ENCODE data around the gene USP7. TPM values are rescaled to one million over a fixed set of nuclear protein-coding genes. Genes with fewer than 3 reads are reported as not detected.
"Not testable (repeated sequence)": the region's sequence is repeated elsewhere in the genome, so short reads cannot be mapped to it uniquely, and the experiment has no call there.

The USP7 gene
- total and polyA plus RNA-seq, 2 donors from 2014 or later, result 26.7 to 92.0 TPM

GRCh38 chr16:8976189-8976588, 12.5 kb upstream of the USP7 start:
- H3K36me3 ChIP-seq (ENCODE audit: control insufficient read depth in 2 of 3, insufficient read depth in 3 of 3, low read length in 3 of 3); intact Hi-C loops (cut with DNase I); H3K27me3 ChIP-seq (ENCODE audit: control insufficient read depth, insufficient read depth, low read length); H3K9me3 ChIP-seq (ENCODE audit: control insufficient read depth in 2 of 3, insufficient read depth in 1 of 3, low read length in 3 of 3); H3K27ac ChIP-seq (ENCODE audit: low read depth in 2 of 2, low read length in 2 of 2); DNase-seq; FAIRE-seq; H3K4me1 ChIP-seq (ENCODE audit: control insufficient read depth in 2 of 3, insufficient read depth in 2 of 3, low read depth in 1 of 3, low read length in 3 of 3); H3K9ac ChIP-seq (ENCODE audit: low read length in 3 of 3); H3K4me3 ChIP-seq (ENCODE audit: low read length in 3 of 3): not testable (repeated sequence)

DNA sequence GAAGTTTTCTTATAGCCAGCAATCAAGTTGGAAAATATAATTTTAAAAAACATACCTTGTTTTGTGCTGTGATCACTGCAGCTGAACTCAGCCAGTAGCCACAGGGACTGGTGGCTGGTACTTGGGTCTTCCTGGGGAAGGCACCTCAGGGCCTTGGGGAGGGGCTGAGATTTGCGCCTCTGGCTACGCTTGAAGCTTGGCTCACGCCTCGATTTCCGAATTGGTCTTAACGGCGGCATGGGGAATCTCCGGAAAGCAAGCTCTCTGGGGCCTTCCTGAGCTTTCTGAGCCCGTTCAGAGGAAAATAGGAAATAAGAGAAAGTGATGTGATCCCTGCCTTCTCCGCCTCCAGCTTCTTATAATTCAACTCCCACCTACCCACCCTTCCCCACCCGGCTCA, 11.3 kb upstream of the USP7 start:
- TF ChIP-seq, protein P1, sequence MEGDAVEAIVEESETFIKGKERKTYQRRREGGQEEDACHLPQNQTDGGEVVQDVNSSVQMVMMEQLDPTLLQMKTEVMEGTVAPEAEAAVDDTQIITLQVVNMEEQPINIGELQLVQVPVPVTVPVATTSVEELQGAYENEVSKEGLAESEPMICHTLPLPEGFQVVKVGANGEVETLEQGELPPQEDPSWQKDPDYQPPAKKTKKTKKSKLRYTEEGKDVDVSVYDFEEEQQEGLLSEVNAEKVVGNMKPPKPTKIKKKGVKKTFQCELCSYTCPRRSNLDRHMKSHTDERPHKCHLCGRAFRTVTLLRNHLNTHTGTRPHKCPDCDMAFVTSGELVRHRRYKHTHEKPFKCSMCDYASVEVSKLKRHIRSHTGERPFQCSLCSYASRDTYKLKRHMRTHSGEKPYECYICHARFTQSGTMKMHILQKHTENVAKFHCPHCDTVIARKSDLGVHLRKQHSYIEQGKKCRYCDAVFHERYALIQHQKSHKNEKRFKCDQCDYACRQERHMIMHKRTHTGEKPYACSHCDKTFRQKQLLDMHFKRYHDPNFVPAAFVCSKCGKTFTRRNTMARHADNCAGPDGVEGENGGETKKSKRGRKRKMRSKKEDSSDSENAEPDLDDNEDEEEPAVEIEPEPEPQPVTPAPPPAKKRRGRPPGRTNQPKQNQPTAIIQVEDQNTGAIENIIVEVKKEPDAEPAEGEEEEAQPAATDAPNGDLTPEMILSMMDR (IDR thresholded peaks at IDR 0.05; ENCODE audit: borderline replicate concordance, extremely low read depth, insufficient read depth), result no peak
- intact Hi-C loops (cut with DNase I), result no loop called here

DNA sequence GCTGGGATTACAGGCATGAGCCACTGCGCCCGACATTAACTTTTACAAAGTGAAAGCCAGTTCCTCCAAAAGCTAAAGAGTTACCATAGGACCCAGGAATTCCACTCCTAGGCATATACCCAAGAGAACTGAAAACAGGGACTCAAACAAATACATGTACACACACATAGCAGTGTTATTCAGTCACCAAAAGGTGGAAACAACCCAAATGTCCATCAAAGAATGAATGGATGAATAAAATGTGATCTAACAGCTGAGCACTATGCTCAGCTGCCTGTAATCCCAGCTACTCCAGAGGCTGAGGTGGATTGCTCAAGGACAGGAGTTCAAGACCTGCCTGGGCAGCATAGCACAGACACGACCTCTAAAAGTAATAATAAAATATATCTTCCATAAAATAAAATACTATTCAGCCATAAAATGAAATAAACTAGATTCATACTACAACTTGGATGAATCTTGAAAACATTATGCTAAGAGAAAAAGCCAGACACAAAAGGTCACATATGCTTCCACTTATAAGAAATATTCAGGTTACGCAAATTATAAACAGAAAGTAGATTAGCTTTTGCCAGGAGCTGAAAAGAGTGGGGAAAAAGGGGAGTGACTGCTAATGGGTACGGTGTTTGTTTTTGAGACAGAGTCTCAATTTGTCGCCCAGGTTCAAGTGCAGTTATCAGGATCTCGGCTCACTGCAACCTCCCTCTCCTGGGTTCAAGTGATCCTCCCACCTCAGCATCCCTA, 9.3 kb upstream of the USP7 start:
- H3K4me3 ChIP-seq (ENCODE audit: low read length in 3 of 3), result no peak overlapping the region
- intact Hi-C loops (cut with DNase I), result no loop called here
- no peak for FAIRE-seq
- no peak for DNase-seq
- no peak overlapping the region for H3K27ac ChIP-seq (ENCODE audit: low read depth in 2 of 2, low read length in 2 of 2)
- no peaks in the 10 kb centered on the region for H3K27me3 ChIP-seq (ENCODE audit: control insufficient read depth, insufficient read depth, low read length)
- H3K9me3 ChIP-seq (ENCODE audit: control insufficient read depth in 2 of 3, insufficient read depth in 1 of 3, low read length in 3 of 3), result no peaks in the 10 kb centered on the region
- TF ChIP-seq, protein P1 (IDR thresholded peaks at IDR 0.05; ENCODE audit: borderline replicate concordance, extremely low read depth, insufficient read depth), result no peak
- no peak overlapping the region for H3K9ac ChIP-seq (ENCODE audit: low read length in 3 of 3)
- H3K36me3 ChIP-seq (ENCODE audit: control insufficient read depth in 2 of 3, insufficient read depth in 3 of 3, low read length in 3 of 3), result no peaks in the 10 kb centered on the region
- no peaks in the 10 kb centered on the region for H3K4me1 ChIP-seq (ENCODE audit: control insufficient read depth in 2 of 3, insufficient read depth in 2 of 3, low read depth in 1 of 3, low read length in 3 of 3)

More for the DNA sequence above, 11.3 kb upstream of the USP7 start:
- H3K27ac ChIP-seq (ENCODE audit: low read depth in 2 of 2, low read length in 2 of 2), result no peak overlapping the region
- FAIRE-seq (no peak), DNase-seq (no peak)
- no peaks in the 10 kb centered on the region for H3K36me3 ChIP-seq (ENCODE audit: control insufficient read depth in 2 of 3, insufficient read depth in 3 of 3, low read length in 3 of 3)
- H3K27me3 ChIP-seq (ENCODE audit: control insufficient read depth, insufficient read depth, low read length), result no peaks in the 10 kb centered on the region
- no peaks in the 10 kb centered on the region for H3K9me3 ChIP-seq (ENCODE audit: control insufficient read depth in 2 of 3, insufficient read depth in 1 of 3, low read length in 3 of 3)
- H3K4me3 ChIP-seq (ENCODE audit: low read length in 3 of 3), result no peak overlapping the region
- H3K9ac ChIP-seq (ENCODE audit: low read length in 3 of 3), result no peak overlapping the region
- H3K4me1 ChIP-seq (ENCODE audit: control insufficient read depth in 2 of 3, insufficient read depth in 2 of 3, low read depth in 1 of 3, low read length in 3 of 3), result no peaks in the 10 kb centered on the region

DNA sequence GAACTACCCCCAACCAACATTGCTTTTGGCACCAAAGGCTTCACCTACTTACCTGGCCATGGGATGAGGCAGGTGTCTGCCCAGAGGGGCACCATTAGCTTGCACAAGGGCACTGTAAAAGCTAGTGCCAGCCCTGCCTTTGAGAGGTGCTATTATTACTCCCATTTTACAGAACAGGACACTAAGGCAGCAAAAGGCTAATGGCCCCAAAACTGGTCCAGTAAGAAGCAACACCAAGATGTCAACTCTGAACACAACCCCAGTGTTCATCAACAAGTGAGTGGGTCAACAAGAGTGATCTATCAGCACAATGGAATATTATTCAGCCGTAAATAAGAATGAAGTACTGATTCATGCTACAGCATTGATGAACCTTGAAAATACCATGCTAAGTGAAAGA, 7.7 kb upstream of the USP7 start:
- intact Hi-C loops (cut with DNase I), result no loop called here
- H3K36me3 ChIP-seq (ENCODE audit: control insufficient read depth in 2 of 3, insufficient read depth in 3 of 3, low read length in 3 of 3), result no peaks in the 10 kb centered on the region
- H3K9ac ChIP-seq (ENCODE audit: low read length in 3 of 3), result no peak overlapping the region
- H3K27me3 ChIP-seq (ENCODE audit: control insufficient read depth, insufficient read depth, low read length), result no peaks in the 10 kb centered on the region
- H3K4me3 ChIP-seq (ENCODE audit: low read length in 3 of 3), result no peak overlapping the region
- H3K27ac ChIP-seq (ENCODE audit: low read depth in 2 of 2, low read length in 2 of 2), result no peak overlapping the region
- no peak for FAIRE-seq
- TF ChIP-seq, protein P1 (IDR thresholded peaks at IDR 0.05; ENCODE audit: borderline replicate concordance, extremely low read depth, insufficient read depth), result no peak
- no peaks in the 10 kb centered on the region for H3K4me1 ChIP-seq (ENCODE audit: control insufficient read depth in 2 of 3, insufficient read depth in 2 of 3, low read depth in 1 of 3, low read length in 3 of 3)
- H3K9me3 ChIP-seq (ENCODE audit: control insufficient read depth in 2 of 3, insufficient read depth in 1 of 3, low read length in 3 of 3), result no peaks in the 10 kb centered on the region
- no peak for DNase-seq

DNA sequence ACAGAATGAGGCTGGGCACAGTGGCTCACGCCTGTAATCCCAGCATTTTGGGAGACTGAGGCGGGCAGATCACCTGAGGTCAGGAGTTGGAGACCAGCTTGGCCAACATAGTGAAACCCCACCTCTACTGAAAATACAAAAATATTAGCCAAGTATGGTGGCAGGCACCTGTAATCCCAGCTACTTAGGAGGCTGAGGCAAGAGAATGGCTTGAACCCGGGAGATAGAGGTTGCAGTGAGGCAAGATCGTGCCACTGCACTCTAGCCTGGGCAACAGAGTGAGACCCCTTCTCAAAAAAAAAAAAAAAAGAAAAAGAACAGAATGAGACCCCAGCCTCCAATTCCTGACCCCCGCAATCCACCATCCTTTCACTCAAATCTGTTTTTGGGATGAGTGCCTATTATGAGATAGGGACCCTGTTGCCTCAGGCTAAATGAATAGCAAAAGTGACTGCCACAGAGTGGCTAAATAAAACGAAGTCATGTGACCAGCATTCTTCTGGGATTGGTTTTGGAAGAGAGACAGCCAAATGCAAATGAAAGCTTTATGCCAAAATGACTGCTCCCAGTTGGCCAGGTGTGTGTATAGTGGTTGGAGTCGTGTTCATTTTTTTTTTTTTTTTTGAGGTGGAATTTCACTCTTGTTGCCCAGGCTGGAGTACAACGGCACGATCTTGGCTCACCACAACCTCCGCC, 5.6 kb upstream of the USP7 start:
- H3K27ac ChIP-seq (ENCODE audit: low read depth in 2 of 2, low read length in 2 of 2); H3K36me3 ChIP-seq (ENCODE audit: control insufficient read depth in 2 of 3, insufficient read depth in 3 of 3, low read length in 3 of 3); intact Hi-C loops (cut with DNase I); H3K27me3 ChIP-seq (ENCODE audit: control insufficient read depth, insufficient read depth, low read length); DNase-seq; FAIRE-seq; H3K9ac ChIP-seq (ENCODE audit: low read length in 3 of 3); H3K4me1 ChIP-seq (ENCODE audit: control insufficient read depth in 2 of 3, insufficient read depth in 2 of 3, low read depth in 1 of 3, low read length in 3 of 3); H3K9me3 ChIP-seq (ENCODE audit: control insufficient read depth in 2 of 3, insufficient read depth in 1 of 3, low read length in 3 of 3); H3K4me3 ChIP-seq (ENCODE audit: low read length in 3 of 3): not testable (repeated sequence)

- intact Hi-C loops (cut with DNase I); FAIRE-seq; DNase-seq: not testable (repeated sequence)
These were observed 4.3 kb upstream of the USP7 start for GRCh38 chr16:8968054-8968453.

More at GRCh38 chr16:8968054-8968453, 4.3 kb upstream of the USP7 start:
- not testable (repeated sequence) for H3K27me3 ChIP-seq (ENCODE audit: control insufficient read depth, insufficient read depth, low read length); H3K9me3 ChIP-seq (ENCODE audit: control insufficient read depth in 2 of 3, insufficient read depth in 1 of 3, low read length in 3 of 3); H3K9ac ChIP-seq (ENCODE audit: low read length in 3 of 3); H3K27ac ChIP-seq (ENCODE audit: low read depth in 2 of 2, low read length in 2 of 2); H3K36me3 ChIP-seq (ENCODE audit: control insufficient read depth in 2 of 3, insufficient read depth in 3 of 3, low read length in 3 of 3); H3K4me1 ChIP-seq (ENCODE audit: control insufficient read depth in 2 of 3, insufficient read depth in 2 of 3, low read depth in 1 of 3, low read length in 3 of 3); H3K4me3 ChIP-seq (ENCODE audit: low read length in 3 of 3)
